ENCODE data around the gene ZNF862.

GRCh38 chr7:149817836-149818535 lies 20.2 kb upstream of the ZNF862 start:
- no peak for TF ChIP-seq CTCF (conservative IDR thresholded peaks at IDR 0.05; ENCODE audit: low read depth, low read length)
- TF ChIP-seq EZH2 (IDR thresholded peaks at IDR 0.05; ENCODE audit: borderline replicate concordance, low read depth, low read length, poor library complexity, severe bottlenecking) = no peak
